Astrocyte of the spinal cord (primary cell): ENCODE results near the gene PPIL4.
"Not testable (repeated sequence)": the region's sequence is repeated elsewhere in the genome, so short reads cannot be mapped to it uniquely, and the experiment has no call there.

Experiments
- DNase-seq: peaks from one replicate; pipeline ENCODE4 v3.0.0; 2011; ENCODE audit warnings: low read depth, low spot score
- H3K4me3 ChIP-seq: 2 replicates; pipeline ENCODE4 v1.5.1; 2011; ENCODE audit warnings: low read depth, mild to moderate bottlenecking, low read length, moderate library complexity
- CTCF ChIP-seq: IDR thresholded peaks from 2 replicates; pipeline ENCODE4 v1.5.1; 2012; ENCODE audit warnings: low read depth, mild to moderate bottlenecking, low read length, inconsistent platforms
- in situ Hi-C: cut with HindIII; loops from 2 replicates; pipeline ENCODE4 v1.10.0; 2017; ENCODE audit warnings: low sequenced_read_pairs

Gene PPIL4

DNA sequence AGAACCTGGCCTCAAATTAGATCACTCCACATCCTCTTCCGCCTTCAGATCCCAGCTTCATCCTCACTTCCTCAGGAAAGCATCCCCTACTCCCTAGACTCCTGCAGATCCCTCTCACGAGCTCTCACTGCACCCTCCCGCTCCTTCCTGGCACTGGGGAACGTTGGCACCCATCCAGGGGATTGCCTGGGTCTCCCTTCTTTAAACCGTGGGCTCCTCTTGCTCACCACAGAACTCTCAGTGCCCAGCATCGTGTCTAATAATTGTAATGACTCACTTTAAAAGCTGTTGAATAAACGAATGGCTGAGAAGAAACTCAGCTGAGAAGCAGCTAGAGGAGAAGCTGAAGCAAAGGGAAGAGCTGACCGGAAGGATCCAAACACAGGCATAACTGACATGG, 81.4 kb downstream of the PPIL4 start:
- no peak overlapping the region for H3K4me3 ChIP-seq
- DNase-seq: no peak
- TF ChIP-seq CTCF: no peak
- in situ Hi-C loops: no loop called here

DNA sequence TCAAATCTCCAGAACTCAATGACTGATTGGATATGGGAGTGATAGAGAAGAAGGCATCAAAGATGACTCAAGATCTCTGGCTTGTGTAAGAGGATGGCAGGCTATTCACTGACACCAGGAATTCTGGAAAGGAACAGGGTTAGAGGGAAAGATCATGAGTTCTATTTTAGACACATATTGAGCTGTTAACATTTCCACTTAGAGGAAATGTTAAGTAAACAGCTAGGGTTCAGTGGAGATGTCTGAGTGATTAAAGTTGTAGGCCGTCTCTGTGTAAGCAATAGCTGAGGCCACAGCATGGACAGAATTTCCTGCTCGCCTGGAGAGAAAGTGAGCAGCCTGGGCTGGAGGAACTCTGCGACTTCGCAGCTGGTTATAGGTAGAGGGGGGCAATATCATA, 82.1 kb downstream of the PPIL4 start:
- H3K4me3 ChIP-seq: no peak overlapping the region
- no peak for TF ChIP-seq CTCF
- in situ Hi-C loops: no loop called here
- peak; percentile 19 for DNase-seq

DNA sequence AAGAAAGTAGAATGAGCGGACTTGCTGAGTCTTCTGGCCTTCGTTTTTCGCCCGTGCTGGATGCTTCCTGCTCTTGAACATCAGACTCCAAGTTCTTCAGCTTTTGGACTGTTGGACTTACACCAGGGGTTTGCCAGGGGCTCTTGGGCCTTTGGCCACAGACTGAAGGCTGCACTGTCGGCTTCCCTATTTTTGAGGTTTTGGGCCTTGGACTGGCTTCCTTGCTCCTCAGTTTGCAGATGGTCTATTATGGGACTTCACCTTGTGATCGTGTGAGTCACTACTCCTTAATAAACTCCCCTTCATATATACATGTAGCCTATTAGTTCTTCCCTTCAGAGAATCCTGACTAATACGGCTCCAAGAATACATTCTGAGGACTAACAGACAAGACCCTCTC, 83.1 kb downstream of the PPIL4 start:
- H3K4me3 ChIP-seq, in situ Hi-C loops, DNase-seq: not testable (repeated sequence)

- DNase-seq: no peak
- H3K4me3 ChIP-seq: no peak overlapping the region
- in situ Hi-C loops: no loop called here
- TF ChIP-seq CTCF: no peak
These were observed 84.2 kb downstream of the PPIL4 start for GRCh38 chr6:149461670-149462069.

DNA sequence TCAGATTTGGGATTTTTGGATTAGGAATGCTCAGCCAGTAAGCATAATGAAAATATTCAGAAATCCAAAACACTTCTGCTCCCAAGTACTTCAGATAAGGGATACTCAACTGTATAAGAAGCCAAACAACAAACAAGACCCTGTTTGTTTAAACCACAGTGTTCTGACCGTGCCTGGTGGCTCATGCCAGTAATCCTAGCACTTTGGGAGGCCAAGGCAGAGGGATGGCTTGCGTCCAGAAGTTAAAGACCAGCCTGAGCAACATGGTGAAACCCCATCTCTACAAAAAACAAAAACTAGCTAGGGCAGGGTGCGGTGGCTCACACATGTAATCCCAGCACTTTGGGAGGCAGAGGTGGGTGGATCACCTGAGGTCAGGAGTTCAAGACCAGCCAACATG, 85.6 kb downstream of the PPIL4 start:
- in situ Hi-C loops, H3K4me3 ChIP-seq, DNase-seq: not testable (repeated sequence)

- in situ Hi-C loops: no loop called here
- no peak for TF ChIP-seq CTCF
These were observed 86.1 kb downstream of the PPIL4 start for GRCh38 chr6:149459761-149460160.

GRCh38 chr6:149458806-149459205, 87.0 kb downstream of the PPIL4 start:
- H3K4me3 ChIP-seq: no peak overlapping the region
- no peak for DNase-seq
- TF ChIP-seq CTCF: no peak
- in situ Hi-C loops: no loop called here

More at GRCh38 chr6:149459761-149460160, 86.1 kb downstream of the PPIL4 start:
- DNase-seq: no peak
- H3K4me3 ChIP-seq: no peak overlapping the region

GRCh38 chr6:149458196-149458595, 87.6 kb downstream of the PPIL4 start:
- TF ChIP-seq CTCF: no peak
- H3K4me3 ChIP-seq: no peak overlapping the region
- no peak for DNase-seq
- in situ Hi-C loops: no loop called here
